H1 (cell line): ENCODE data around the gene FSTL4. TPM values are rescaled to one million over a fixed set of nuclear protein-coding genes. Genes with fewer than 3 reads are reported as not detected.

Experiments
- CTCF ChIA-PET: fragments of 300-600 bp; sonication (Branson Sonifier 250); formaldehyde crosslinking; loops from one replicate; lab custom pipeline; 2021; ENCODE audit not compliant: partially characterized antibody; lab: Charles Lee
- POLR2A ChIA-PET: fragments of 300-600 bp; sonication (Branson Sonifier 250); formaldehyde crosslinking; loops from one replicate; lab custom pipeline; 2021; ENCODE audit warnings: inconsistent platforms; ENCODE audit not compliant: partially characterized antibody; lab: Charles Lee
- DNase-seq, 2 experiments: peaks; one replicate each; pipeline versions ENCODE4 v3.0.0 to v3.0.0-alpha.2; 2010 to 2022; ENCODE audit warnings: low spot score in 2 of 2, low read depth in 1 of 2, mixed read lengths in 1 of 2
- FAIRE-seq: peaks from 2 replicates; lab custom pipeline; 2011; peaks lifted over from hg19 to GRCh38; lab: Jason Lieb, UNC
- H2AFZ ChIP-seq: 2 replicates; pipeline ENCODE4 v1.8.1; 2012; ENCODE audit warnings: low read length, inconsistent platforms
- H2AK5ac ChIP-seq: 2 replicates; pipeline ENCODE4 v1.6.1; 2013; ENCODE audit warnings: low read depth, low read length
- H2BK120ac ChIP-seq: replicated peaks from 2 replicates; pipeline ENCODE3; 2013; ENCODE audit warnings: low read depth, low read length, inconsistent platforms
- H2BK12ac ChIP-seq: 2 replicates; pipeline ENCODE4 v1.6.1; 2013; ENCODE audit warnings: low read depth, low read length
- H2BK15ac ChIP-seq: 2 replicates; pipeline ENCODE4 v1.6.1; 2013; ENCODE audit warnings: low read length
- H2BK20ac ChIP-seq: 2 replicates; pipeline ENCODE4 v1.6.1; 2013; ENCODE audit warnings: low read length
- H2BK5ac ChIP-seq: 2 replicates; pipeline ENCODE4 v1.6.1; 2013; ENCODE audit warnings: low read depth, low read length
- H3K14ac ChIP-seq: 2 replicates; pipeline ENCODE4 v1.6.1; 2013; ENCODE audit warnings: inconsistent platforms; ENCODE audit not compliant: insufficient read length
- H3K18ac ChIP-seq: 2 replicates; pipeline ENCODE4 v1.6.1; 2013; ENCODE audit warnings: low read length; ENCODE audit errors: extremely low read depth
- H3K23ac ChIP-seq: 2 replicates; pipeline ENCODE4 v1.6.1; 2013; ENCODE audit warnings: inconsistent platforms; ENCODE audit not compliant: insufficient read length
- H3K23me2 ChIP-seq: 2 replicates; pipeline ENCODE4 v1.6.1; 2013; ENCODE audit warnings: low read depth, low read length
- H3K27ac ChIP-seq: 2 replicates; pipeline ENCODE4 v1.6.1; 2011; ENCODE audit warnings: low read depth, low read length, inconsistent platforms
- H3K27me3 ChIP-seq, 4 experiments: replicated peaks in 1 of 4; 1 replicate in 1 of 4; 2 replicates in 3 of 4; pipeline versions ENCODE4 v1.6.1 to v1.8.1; 2011 to 2013; ENCODE audit warnings: low read length in 3 of 4, mild to moderate bottlenecking in 3 of 4, inconsistent platforms in 2 of 4, mixed read lengths in 2 of 4, moderate library complexity in 1 of 4; ENCODE audit not compliant: control insufficient read depth in 3 of 4, insufficient read depth in 3 of 4; ENCODE audit errors: extremely low read depth in 1 of 4
- H3K36me3 ChIP-seq, 4 experiments: 2 replicates each; pipeline versions ENCODE4 v1.6.1 to v1.8.1; 2011 to 2013; ENCODE audit warnings: mild to moderate bottlenecking in 4 of 4, low read length in 3 of 4, moderate library complexity in 2 of 4, control low read depth in 1 of 4, inconsistent platforms in 1 of 4; ENCODE audit not compliant: insufficient read depth in 4 of 4, control insufficient read depth in 2 of 4
- H3K4ac ChIP-seq: replicated peaks from 2 replicates; pipeline ENCODE3; 2013; ENCODE audit warnings: low read length, low read depth, mixed read lengths, inconsistent platforms; ENCODE audit not compliant: insufficient read length
- H3K4me1 ChIP-seq, 4 experiments: replicated peaks in 1 of 4; 1 replicate in 1 of 4; 2 replicates in 3 of 4; pipeline versions ENCODE4 v1.6.1 to v1.8.1; 2011 to 2013; ENCODE audit warnings: low read length in 3 of 4, inconsistent platforms in 2 of 4, mixed read lengths in 1 of 4; ENCODE audit not compliant: insufficient read depth in 4 of 4, control insufficient read depth in 3 of 4
- H3K4me2 ChIP-seq, 2 experiments: 2 replicates each; pipeline versions ENCODE4 v1.6.1 to v1.8.1; 2011 to 2013; ENCODE audit warnings: low read depth in 2 of 2, low read length in 2 of 2, control low read depth in 1 of 2, inconsistent platforms in 1 of 2, mild to moderate bottlenecking in 1 of 2; ENCODE audit not compliant: insufficient read depth in 1 of 2
- H3K4me3 ChIP-seq, 4 experiments: fragments of 200-600, 300-600 bp in 1 of 4; sonication (generic), shearing (Covaris generic), sonication (Bioruptor Twin) in 1 of 4; 2 replicates each; pipeline versions ENCODE4 v1.5.1 to v1.8.1; 2011 to 2016; ENCODE audit warnings: low read length in 4 of 4, low read depth in 3 of 4, control low read depth in 2 of 4, inconsistent platforms in 2 of 4, mild to moderate bottlenecking in 2 of 4, mixed read lengths in 1 of 4, moderate library complexity in 1 of 4; ENCODE audit not compliant: insufficient read depth in 2 of 4; ENCODE audit errors: extremely low read depth in 1 of 4
- H3K56ac ChIP-seq: replicated peaks from 2 replicates; pipeline ENCODE3; 2013; ENCODE audit warnings: low read depth, mild to moderate bottlenecking, mixed read lengths, low read length, inconsistent platforms; ENCODE audit not compliant: insufficient read length
- H3K79me1 ChIP-seq: 2 replicates; pipeline ENCODE4 v1.6.1; 2013; ENCODE audit warnings: low read depth, low read length, control low read depth
- H3K79me2 ChIP-seq, 2 experiments: 2 replicates each; pipeline versions ENCODE4 v1.6.1 to v1.8.1; 2012 to 2013; ENCODE audit warnings: low read length in 2 of 2, mild to moderate bottlenecking in 2 of 2, inconsistent platforms in 1 of 2; ENCODE audit not compliant: insufficient read depth in 2 of 2, control insufficient read depth in 1 of 2
- H3K9ac ChIP-seq, 4 experiments: replicated peaks in 1 of 4; 1 replicate in 1 of 4; 2 replicates in 3 of 4; pipeline versions ENCODE4 v1.6.1 to v1.8.1; 2011 to 2013; ENCODE audit warnings: low read depth in 3 of 4, low read length in 3 of 4, control low read depth in 2 of 4, mild to moderate bottlenecking in 2 of 4, moderate library complexity in 2 of 4, inconsistent platforms in 1 of 4; ENCODE audit errors: extremely low read depth in 1 of 4
- H3K9me3 ChIP-seq, 2 experiments: 2 replicates each; pipeline versions ENCODE4 v1.6.1 to v1.8.1; 2012 to 2013; ENCODE audit warnings: mild to moderate bottlenecking in 2 of 2, moderate library complexity in 2 of 2, control low read depth in 1 of 2, inconsistent platforms in 1 of 2, low read depth in 1 of 2, low read length in 1 of 2, mixed read lengths in 1 of 2; ENCODE audit not compliant: insufficient read depth in 2 of 2
- H4K20me1 ChIP-seq, 2 experiments: replicated peaks in 1 of 2; 2 replicates each; pipeline versions ENCODE3 to v1.8.1; 2011 to 2013; ENCODE audit warnings: inconsistent platforms in 2 of 2, low read length in 2 of 2, mild to moderate bottlenecking in 1 of 2; ENCODE audit not compliant: insufficient read depth in 2 of 2, control insufficient read depth in 1 of 2
- H4K5ac ChIP-seq: 2 replicates; pipeline ENCODE4 v1.6.1; 2013; ENCODE audit warnings: low read length, low read depth, mixed read lengths, inconsistent platforms; ENCODE audit not compliant: insufficient read length
- H4K8ac ChIP-seq: 2 replicates; pipeline ENCODE4 v1.8.0; 2013; ENCODE audit warnings: mild to moderate bottlenecking, moderate library complexity, low read length, inconsistent platforms; ENCODE audit not compliant: insufficient read depth; ENCODE audit errors: extremely low read depth
- H4K91ac ChIP-seq: replicated peaks from 2 replicates; pipeline ENCODE3; 2013; ENCODE audit warnings: low read length, mixed read lengths, inconsistent platforms; ENCODE audit not compliant: insufficient read length
- ASH2L ChIP-seq: fragments of 200-600, 300-600 bp; sonication (generic); IDR thresholded peaks from one replicate; pipeline ENCODE4 v1.7.1; 2017; ENCODE audit warnings: low read length
- ATF2 ChIP-seq: IDR thresholded peaks from 2 replicates; pipeline ENCODE4 v1.6.1; 2012; ENCODE audit warnings: low read length, inconsistent platforms
- ATF3 ChIP-seq: IDR thresholded peaks from 2 replicates; pipeline ENCODE4 v1.6.1; 2011; ENCODE audit warnings: low read depth, mild to moderate bottlenecking, low read length; ENCODE audit not compliant: insufficient read depth
- BRCA1 ChIP-seq: IDR thresholded peaks from 2 replicates; pipeline ENCODE4 v1.6.1; 2012; ENCODE audit warnings: low read depth, low read length, improper control_type of control experiment
- POLR2A ChIP-seq, 2 experiments: IDR thresholded peaks; 1 replicate in 1 of 2; 2 replicates in 1 of 2; pipeline ENCODE4 v1.6.1; 2011; ENCODE audit warnings: low read depth in 2 of 2, low read length in 2 of 2, mild to moderate bottlenecking in 2 of 2; ENCODE audit errors: control extremely low read depth in 1 of 2
- SP4 ChIP-seq: IDR thresholded peaks from 2 replicates; pipeline ENCODE4 v1.6.1; 2012; ENCODE audit warnings: low read length, inconsistent platforms
- TAF7 ChIP-seq: optimal IDR thresholded peaks from 2 replicates; pipeline ENCODE3; 2011; ENCODE audit warnings: low read depth, mild to moderate bottlenecking, inconsistent platforms, low read length, moderate library complexity, borderline replicate concordance
- TCF12 ChIP-seq: IDR thresholded peaks from 2 replicates; pipeline ENCODE4 v1.6.1; 2011; ENCODE audit warnings: low read depth, mild to moderate bottlenecking, low read length
- USF2 ChIP-seq: IDR thresholded peaks from 2 replicates; pipeline ENCODE4 v1.6.1; 2011; ENCODE audit warnings: low read length, improper control_type of control experiment
- WGBS, 2 experiments: shearing (Covaris generic) in 1 of 2; methylation state at CpG; one replicate each; pipeline versions ENCODE4 v1.1.6 to v1.1.7; 2013 to 2015; ENCODE audit warnings: low lambda C conversion rate in 2 of 2, mixed read lengths in 2 of 2, inconsistent platforms in 1 of 2, low coverage in 1 of 2, missing lambda C conversion rate in 1 of 2; ENCODE audit not compliant: insufficient replicate concordance in 2 of 2, insufficient coverage in 1 of 2, insufficient read length in 1 of 2; ENCODE audit errors: extremely low coverage in 1 of 2, missing lambda C conversion rate in 1 of 2; 5-methylcytosine and 5-hydroxymethylcytosine counted together
- polyA plus RNA-seq, 7 experiments: library from polyadenylated mRNA; depleted of rRNA in 3 of 7; stranded (reverse) in 5 of 7; unstranded in 2 of 7; fragments of >200 nt in 5 of 7; fragments of 200-250 nt in 2 of 7; gene quantifications; 1 replicate in 5 of 7; 2 replicates in 1 of 7; 4 replicates in 1 of 7; pipeline versions ENCODE4 v1.2.1 to v1.2.3, GENCODE V29; 2011 to 2013; ENCODE audit warnings: missing spikeins in 2 of 7, mixed read lengths in 2 of 7
- total RNA-seq: library from RNA; stranded (reverse); fragmentation: NEBNext Ultra II Directional; extraction: Animal tissue kit (Norgen Biotek cat#: 25700); gene quantifications from 2 replicates; pipeline ENCODE4 v1.2.1, GENCODE V29; 2021

The FSTL4 gene
- total and polyA plus RNA-seq, 2 of the 8 experiments (the other 6 are each of a cell fraction or from before 2014, with no cell fraction given): 3.1 to 4.1 TPM

GRCh38 chr5:133220851-133221674 lies 391.3 kb downstream of the FSTL4 start:
- WGBS, 2 experiments: 86% methylated on average over 12 of the region's 12 CpGs; no CpG with 5 or more reads in 1 of the 2 experiments
- TF ChIP-seq SP4 (no peak), TAF7 (no peak), TCF12 (no peak), ATF2 (no peak), ASH2L (no peak), BRCA1 (no peak), USF2 (no peak), POLR2A (IDR thresholded peaks at IDR 0.05; ENCODE audit: control extremely low read depth in 1 of 2, low read depth in 2 of 2, low read length in 2 of 2) (no peak), ATF3 (no peak)

More at GRCh38 chr5:133220851-133221674, 391.3 kb downstream of the FSTL4 start:
- H2BK5ac ChIP-seq: no peak overlapping the region
- H3K4me3 ChIP-seq: no peak overlapping the region
- H4K20me1 ChIP-seq: no peaks in the 10 kb centered on the region
- H3K79me2 ChIP-seq: no peaks in the 10 kb centered on the region
- no peak for FAIRE-seq
- H3K79me1 ChIP-seq: no peaks in the 10 kb centered on the region
- no peaks in the 10 kb centered on the region for H3K23me2 ChIP-seq
- H3K27ac ChIP-seq: no peak overlapping the region
- no peak overlapping the region for H2BK120ac ChIP-seq
- no peaks in the 10 kb centered on the region for H3K27me3 ChIP-seq
- no peak overlapping the region for H2BK20ac ChIP-seq
- H2BK12ac ChIP-seq: no peak overlapping the region
- no peak overlapping the region for H3K23ac ChIP-seq
- H3K36me3 ChIP-seq: no peaks in the 10 kb centered on the region
- H3K56ac ChIP-seq: no peak overlapping the region
- no peak overlapping the region for H3K4me2 ChIP-seq
- no peak overlapping the region for H4K8ac ChIP-seq
- H3K9ac ChIP-seq: no peak overlapping the region
- ChIA-PET POLR2A (interaction anchor here (0.9 kb wide), 1 partner anchor 24 kb away, joined by 3 read pairs; no protein-coding TSS in a partner anchor), CTCF (interaction anchor here (1.3 to 9.9 kb wide), 3 partner anchors 27 to 109 kb away, joined by 4 to 80 read pairs (median 41); no protein-coding TSS in a partner anchor)
- H2AK5ac ChIP-seq: no peak overlapping the region
- H3K9me3 ChIP-seq: no peaks in the 10 kb centered on the region
- H3K4ac ChIP-seq: no peak overlapping the region
- H3K14ac ChIP-seq: no peak overlapping the region
- no peak overlapping the region for H4K5ac ChIP-seq
- peaks cover 0 to 5% (median 2%) of the 10 kb centered on the region in 4 experiments; a peak in 3 of 7 replicates for H3K4me1 ChIP-seq
- no peak overlapping the region for H3K18ac ChIP-seq
- no peak overlapping the region for H2AFZ ChIP-seq
- no peak overlapping the region for H2BK15ac ChIP-seq
- DNase-seq: no peak
- H4K91ac ChIP-seq: no peak overlapping the region
